A549 (cell line): Measurements from ENCODE around the gene HCST. TPM values are rescaled to one million over a fixed set of nuclear protein-coding genes. Genes with fewer than 3 reads are reported as not detected.
A peak's percentile ranks its signal among the peaks of the same experiment; 100 is the strongest.
"Not testable (repeated sequence)": the region's sequence is repeated elsewhere in the genome, so short reads cannot be mapped to it uniquely, and the experiment has no call there.

Source experiments
- ATAC-seq, 2 experiments: fragments of 200-7000 bp in 1 of 2; fragments of >200 bp in 1 of 2; cut with Nextera tagmentation in 1 of 2; cut with Tn5 transposase in 1 of 2; 3 replicates each; pipeline versions ENCODE4 v1.8.0 to v1.9.1; 2018 to 2020; ENCODE audit warnings: mild to moderate bottlenecking in 1 of 2, moderate library complexity in 1 of 2
- CTCF ChIA-PET: fragments of 300-600 bp; sonication (Branson Sonifier 250); formaldehyde crosslinking; extraction: SDS; loops from one replicate; lab custom pipeline; 2021; ENCODE audit warnings: antibody characterized with exemption, inconsistent platforms; lab: Yijun Ruan, JAX
- POLR2A ChIA-PET: fragments of 350-600 bp; formaldehyde crosslinking; extraction: SDS; loops from one replicate; lab custom pipeline; 2021; ENCODE audit warnings: antibody characterized with exemption, inconsistent platforms; lab: Yijun Ruan, JAX
- DNase-seq, 2 experiments: peaks; one replicate each; pipeline versions ENCODE4 v3.0.0 to v3.0.0-alpha.2; 2011 to 2016; ENCODE audit warnings: low read depth in 1 of 2, low spot score in 1 of 2
- FAIRE-seq: peaks from 2 replicates; lab custom pipeline; 2011; peaks lifted over from hg19 to GRCh38; lab: Jason Lieb, UNC
- H3K27ac ChIP-seq, 2 experiments: fragments of >200 bp; sonication (Bioruptor Twin); formaldehyde crosslinking; 3 replicates each; pipeline ENCODE4 v1.5.1; 2016 to 2017
- H3K4me1 ChIP-seq: fragments of >200 bp; sonication (Bioruptor Twin); formaldehyde crosslinking; 3 replicates; pipeline ENCODE4 v1.6.1; 2016
- H3K4me2 ChIP-seq: fragments of >200 bp; sonication (Bioruptor Twin); formaldehyde crosslinking; 3 replicates; pipeline ENCODE4 v1.6.1; 2016
- H3K4me3 ChIP-seq: fragments of >200 bp; sonication (Bioruptor Twin); formaldehyde crosslinking; 3 replicates; pipeline ENCODE4 v1.5.1; 2016
- H3K9me3 ChIP-seq: fragments of >200 bp; sonication (Bioruptor Twin); formaldehyde crosslinking; 3 replicates; pipeline ENCODE4 v1.6.1; 2016
- CBX8 ChIP-seq: fragments of 200-600 bp; sonication (generic); IDR thresholded peaks from 2 replicates; pipeline ENCODE4 v1.6.1; 2016
- CEBPB ChIP-seq, 2 experiments: fragments of >200 bp in 1 of 2; sonication (Bioruptor Twin) in 1 of 2; formaldehyde crosslinking in 1 of 2; IDR thresholded peaks; 2 replicates each; pipeline ENCODE4 v1.6.1; 2012 to 2016
- CHD4 ChIP-seq: fragments of 200-600 bp; sonication (generic); IDR thresholded peaks from 2 replicates; pipeline ENCODE4 v1.6.1; 2016; ENCODE audit warnings: antibody characterized with exemption, mild to moderate bottlenecking, borderline replicate concordance
- EHF ChIP-seq: fragments of 250-450 bp; sonication (Bioruptor Pico); IDR thresholded peaks from 2 replicates; pipeline ENCODE4 v1.5.0; 2020; ENCODE audit warnings: mild to moderate bottlenecking
- EHMT2 ChIP-seq: fragments of 200-600 bp; sonication (generic); IDR thresholded peaks from 2 replicates; pipeline ENCODE4 v1.6.1; 2016; ENCODE audit warnings: antibody characterized with exemption, low read depth, mild to moderate bottlenecking, moderate library complexity
- FOSB ChIP-seq: fragments of 250-450 bp; sonication (Bioruptor Pico); IDR thresholded peaks from 2 replicates; pipeline ENCODE4 v1.5.0; 2020; ENCODE audit warnings: mild to moderate bottlenecking, moderate library complexity
- FOXS1 ChIP-seq: fragments of 250-450 bp; sonication (Bioruptor Pico); IDR thresholded peaks from 2 replicates; pipeline ENCODE4 v1.5.0; 2020; ENCODE audit warnings: mild to moderate bottlenecking, moderate library complexity
- HDAC2 ChIP-seq: fragments of 200-600 bp; sonication (generic); IDR thresholded peaks from 2 replicates; pipeline ENCODE4 v1.6.1; 2016
- HOXA7 ChIP-seq: fragments of 250-450 bp; sonication (Bioruptor Pico); IDR thresholded peaks from 2 replicates; pipeline ENCODE4 v1.5.0; 2020; ENCODE audit warnings: mild to moderate bottlenecking, moderate library complexity
- MAZ ChIP-seq: fragments of 150-350 bp; IDR thresholded peaks from 2 replicates; pipeline ENCODE4 v1.6.1; 2014; ENCODE audit warnings: antibody characterized with exemption, low read depth, low read length, borderline replicate concordance
- RFX5 ChIP-seq: fragments of 450-650 bp; IDR thresholded peaks from 2 replicates; pipeline ENCODE4 v1.7.1; 2014; ENCODE audit warnings: antibody characterized with exemption, mild to moderate bottlenecking, moderate library complexity
- RNF2 ChIP-seq: fragments of 200-600 bp; sonication (generic); IDR thresholded peaks from 2 replicates; pipeline ENCODE4 v1.6.1; 2016; ENCODE audit warnings: low read depth, mild to moderate bottlenecking, antibody characterized with exemption, moderate library complexity, borderline replicate concordance
- ZC3H11A ChIP-seq: fragments of 450-650 bp; IDR thresholded peaks from 2 replicates; pipeline ENCODE4 v1.6.1; 2014; ENCODE audit warnings: antibody characterized with exemption, mild to moderate bottlenecking
- ZFP36 ChIP-seq: fragments of 450-650 bp; IDR thresholded peaks from 2 replicates; pipeline ENCODE4 v1.6.1; 2014; ENCODE audit warnings: borderline replicate concordance; ENCODE audit not compliant: partially characterized antibody
- WGBS: methylation state at CpG from one replicate; pipeline ENCODE4 v1.1.6; 2017; ENCODE audit errors: missing lambda C conversion rate; 5-methylcytosine and 5-hydroxymethylcytosine counted together
- polyA plus RNA-seq, 4 experiments: library from polyadenylated mRNA; depleted of rRNA in 3 of 4; stranded (reverse); fragments of >200 nt; fragmentation: RNase III in 1 of 4; extraction: RNeasy Plus Mini Kit Qiagen cat#74134 plus additional on column Dnase treatment in 1 of 4; gene quantifications; 2 replicates in 3 of 4; 3 replicates in 1 of 4; pipeline ENCODE4 v1.2.3, GENCODE V29; 2011 to 2017
- TF ChIP-seq, protein P1 (sequence below): fragments of 450-650 bp; IDR thresholded peaks from 2 replicates; pipeline ENCODE4 v1.6.1; 2014; ENCODE audit warnings: antibody characterized with exemption
- TF ChIP-seq, protein P2 (sequence below): IDR thresholded peaks from 2 replicates; pipeline ENCODE4 v1.6.1; 2012
- TF ChIP-seq, protein P3 (sequence below): fragments of >200 bp; sonication (Bioruptor Twin); formaldehyde crosslinking; IDR thresholded peaks from 3 replicates; pipeline ENCODE4 v1.5.1; 2016
- TF ChIP-seq, protein P4 (sequence below): IDR thresholded peaks from 2 replicates; pipeline ENCODE4 v1.6.1; 2012

HCST gene
- polyA plus RNA-seq, 2 of the 4 experiments (the other 2 are of a cell fraction) = 0.49 TPM; not detected in 1

- TF ChIP-seq, protein P1, sequence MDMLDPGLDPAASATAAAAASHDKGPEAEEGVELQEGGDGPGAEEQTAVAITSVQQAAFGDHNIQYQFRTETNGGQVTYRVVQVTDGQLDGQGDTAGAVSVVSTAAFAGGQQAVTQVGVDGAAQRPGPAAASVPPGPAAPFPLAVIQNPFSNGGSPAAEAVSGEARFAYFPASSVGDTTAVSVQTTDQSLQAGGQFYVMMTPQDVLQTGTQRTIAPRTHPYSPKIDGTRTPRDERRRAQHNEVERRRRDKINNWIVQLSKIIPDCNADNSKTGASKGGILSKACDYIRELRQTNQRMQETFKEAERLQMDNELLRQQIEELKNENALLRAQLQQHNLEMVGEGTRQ = 0 out of 2 replicates have a peak, but pooled peaks have one; percentile 3
- TF ChIP-seq EHMT2 = no peak
Measured at GRCh38 chr19:35869327-35870123, 32.8 kb upstream of the HCST start (continued).

DNA sequence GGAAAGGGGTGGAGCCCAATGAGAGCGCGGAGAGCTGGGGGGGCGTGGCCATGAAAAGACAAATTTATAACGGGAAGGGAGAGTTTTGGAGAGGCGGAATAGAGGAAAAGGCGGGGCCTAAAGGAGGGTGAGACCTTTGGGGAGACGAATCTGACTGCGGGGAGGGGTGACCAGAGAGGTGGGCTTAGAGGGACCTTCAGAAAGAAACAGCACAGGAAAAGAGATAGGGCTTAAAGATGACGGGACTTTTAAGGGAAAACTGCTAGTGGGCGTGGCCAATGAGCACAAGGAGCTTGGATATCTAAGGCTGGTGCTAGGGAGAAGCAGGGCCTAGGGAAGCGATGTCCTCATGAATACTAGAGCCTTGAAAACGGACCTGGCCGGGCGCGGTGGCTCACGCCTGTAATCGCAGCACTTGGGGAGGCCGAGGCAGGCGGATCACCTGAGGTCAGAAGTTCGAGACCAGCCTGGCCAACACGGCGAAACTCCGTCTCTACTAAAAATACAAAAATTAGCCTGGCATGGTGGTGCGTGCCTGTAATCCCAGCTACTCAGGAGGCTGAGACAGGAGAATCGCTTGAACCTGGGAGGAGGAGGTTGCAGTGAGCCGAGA is 32.1 kb upstream of the HCST start:
- ATAC-seq (peak; percentile 7 to 10; a peak in 5 of 6 replicates), DNase-seq (peak; percentile 95 to 96), FAIRE-seq (peak; percentile 95)
- peak overlapping the region; percentile 41 to 80; a peak in 5 of 6 replicates for H3K27ac ChIP-seq
- H3K4me2 ChIP-seq = peak overlapping the region; percentile 94
- peak overlapping the region; percentile 59 for H3K4me3 ChIP-seq
- peaks cover 19% of the 10 kb centered on the region for H3K4me1 ChIP-seq
- H3K9me3 ChIP-seq = not testable (repeated sequence)
- ChIA-PET POLR2A (interaction anchor here (0.6 to 1.6 kb wide), 14 partner anchors 9 to 245 kb away, joined by 3 to 13 read pairs (median 4); partner anchors contain the start of genes COX6B1, KIRREL2, LIN37 and POLR2I), CTCF (interaction anchor here (0.6 to 5.6 kb wide), 11 partner anchors 11 to 641 kb away, joined by 3 to 40 read pairs (median 5); partner anchors contain the start of genes FAM187B and KIRREL2)
- whole genome bisulfite sequencing = 53% methylated on average over 26 of the region's 26 CpGs

DNA sequence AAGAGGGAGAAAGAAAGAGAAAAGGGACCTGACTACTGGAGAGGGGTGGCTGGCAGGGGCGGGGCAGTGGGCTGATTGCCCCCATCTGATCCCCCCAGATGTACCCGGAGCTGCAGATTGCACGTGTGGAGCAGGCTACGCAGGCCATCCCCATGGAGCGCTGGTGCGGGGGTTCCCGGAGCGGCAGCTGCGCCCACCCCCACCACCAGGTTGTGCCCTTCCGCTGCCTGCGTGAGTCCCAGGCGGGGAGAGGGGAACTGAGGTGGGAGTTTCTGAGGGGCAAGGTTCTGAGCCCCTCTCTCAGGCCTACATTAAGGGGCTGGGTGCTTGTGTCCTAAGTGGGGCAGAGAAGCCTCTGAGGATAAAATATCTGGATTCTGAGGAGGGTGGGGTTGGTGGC is 31.5 kb upstream of the HCST start:
- POLR2A ChIA-PET = interaction anchor here (1.3 to 1.6 kb wide), 4 partner anchors 14 to 244 kb away, joined by 4 to 13 read pairs (median 8); partner anchors contain the start of genes KIRREL2, LIN37, POLR2I and TBCB
- Histone ChIP-seq H3K4me3 (no peak overlapping the region), H3K27ac (no peak overlapping the region), H3K9me3 (no peaks in the 10 kb centered on the region), H3K4me1 (peaks cover 19% of the 10 kb centered on the region), H3K4me2 (no peak overlapping the region)
- CTCF ChIA-PET = interaction anchor here (0.5 to 5.6 kb wide), 7 partner anchors 11 to 190 kb away, joined by 3 to 40 read pairs (median 6); no protein-coding TSS in a partner anchor
- 91% methylated on average over 12 of the region's 12 CpGs for WGBS
- no peak for ATAC-seq
- no peak for DNase-seq
- no peak for FAIRE-seq
- TF ChIP-seq ZFP36 = no peak
- TF ChIP-seq CBX8 = no peak
- TF ChIP-seq CHD4 = no peak
- no peak for TF ChIP-seq RNF2
- TF ChIP-seq CEBPB (IDR thresholded peaks at IDR 0.05) = no peak
- TF ChIP-seq FOXS1 (CRISPR knock-in tag) = no peak
- TF ChIP-seq MAZ = no peak
- TF ChIP-seq EHF (CRISPR knock-in tag) = no peak
- TF ChIP-seq, protein P2, sequence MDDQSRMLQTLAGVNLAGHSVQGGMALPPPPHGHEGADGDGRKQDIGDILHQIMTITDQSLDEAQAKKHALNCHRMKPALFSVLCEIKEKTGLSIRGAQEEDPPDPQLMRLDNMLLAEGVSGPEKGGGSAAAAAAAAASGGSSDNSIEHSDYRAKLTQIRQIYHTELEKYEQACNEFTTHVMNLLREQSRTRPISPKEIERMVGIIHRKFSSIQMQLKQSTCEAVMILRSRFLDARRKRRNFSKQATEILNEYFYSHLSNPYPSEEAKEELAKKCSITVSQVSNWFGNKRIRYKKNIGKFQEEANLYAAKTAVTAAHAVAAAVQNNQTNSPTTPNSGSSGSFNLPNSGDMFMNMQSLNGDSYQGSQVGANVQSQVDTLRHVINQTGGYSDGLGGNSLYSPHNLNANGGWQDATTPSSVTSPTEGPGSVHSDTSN = no peak
- no peak for TF ChIP-seq FOSB (CRISPR knock-in tag)
- no peak for TF ChIP-seq HDAC2
- TF ChIP-seq, protein P1 = no peak
- no peak for TF ChIP-seq ZC3H11A
- TF ChIP-seq, protein P3, sequence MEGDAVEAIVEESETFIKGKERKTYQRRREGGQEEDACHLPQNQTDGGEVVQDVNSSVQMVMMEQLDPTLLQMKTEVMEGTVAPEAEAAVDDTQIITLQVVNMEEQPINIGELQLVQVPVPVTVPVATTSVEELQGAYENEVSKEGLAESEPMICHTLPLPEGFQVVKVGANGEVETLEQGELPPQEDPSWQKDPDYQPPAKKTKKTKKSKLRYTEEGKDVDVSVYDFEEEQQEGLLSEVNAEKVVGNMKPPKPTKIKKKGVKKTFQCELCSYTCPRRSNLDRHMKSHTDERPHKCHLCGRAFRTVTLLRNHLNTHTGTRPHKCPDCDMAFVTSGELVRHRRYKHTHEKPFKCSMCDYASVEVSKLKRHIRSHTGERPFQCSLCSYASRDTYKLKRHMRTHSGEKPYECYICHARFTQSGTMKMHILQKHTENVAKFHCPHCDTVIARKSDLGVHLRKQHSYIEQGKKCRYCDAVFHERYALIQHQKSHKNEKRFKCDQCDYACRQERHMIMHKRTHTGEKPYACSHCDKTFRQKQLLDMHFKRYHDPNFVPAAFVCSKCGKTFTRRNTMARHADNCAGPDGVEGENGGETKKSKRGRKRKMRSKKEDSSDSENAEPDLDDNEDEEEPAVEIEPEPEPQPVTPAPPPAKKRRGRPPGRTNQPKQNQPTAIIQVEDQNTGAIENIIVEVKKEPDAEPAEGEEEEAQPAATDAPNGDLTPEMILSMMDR = no peak
- no peak for TF ChIP-seq RFX5
- TF ChIP-seq, protein P4, sequence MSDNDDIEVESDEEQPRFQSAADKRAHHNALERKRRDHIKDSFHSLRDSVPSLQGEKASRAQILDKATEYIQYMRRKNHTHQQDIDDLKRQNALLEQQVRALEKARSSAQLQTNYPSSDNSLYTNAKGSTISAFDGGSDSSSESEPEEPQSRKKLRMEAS = no peak
- no peak for TF ChIP-seq HOXA7 (CRISPR knock-in tag)
